Right cardiac atrium (tissue), 5 donors: ENCODE data around the gene COL2A1. TPM values are rescaled to one million over a fixed set of nuclear protein-coding genes. Genes with fewer than 3 reads are reported as not detected.

Experiments
- ATAC-seq, 2 donors: fragments of 200-7000 bp; cut with Tn5 transposase; one replicate each; pipeline versions ENCODE4 v1.8.0 to v1.9.1; 2020; ENCODE audit warnings: moderate library complexity in 2 of 2, mild to moderate bottlenecking in 1 of 2
- DNase-seq, 3 donors: peaks; one replicate each; pipeline ENCODE4 v3.0.0-alpha.2; 2020
- H3K27ac ChIP-seq: one replicate; pipeline ENCODE4 v1.5.1; 2013; ENCODE audit warnings: mild to moderate bottlenecking, low read length, control low read depth, moderate library complexity
- H3K27me3 ChIP-seq: one replicate; pipeline ENCODE4 v1.6.1; 2013; ENCODE audit not compliant: control insufficient read depth, insufficient read depth
- H3K4me1 ChIP-seq: one replicate; pipeline ENCODE4 v1.6.1; 2013; ENCODE audit warnings: low read length; ENCODE audit not compliant: control insufficient read depth, insufficient read depth
- H3K4me3 ChIP-seq: one replicate; pipeline ENCODE4 v1.5.1; 2013; ENCODE audit warnings: low read length, control low read depth
- H3K9me3 ChIP-seq: one replicate; pipeline ENCODE4 v1.6.1; 2013; ENCODE audit warnings: low read length; ENCODE audit not compliant: control insufficient read depth
- WGBS: extraction: QIAGEN DNeasy Blood & Tissue Kit; methylation state at CpG from one replicate; pipeline ENCODE4 v1.1.7; 2013; 5-methylcytosine and 5-hydroxymethylcytosine counted together
- intact Hi-C, 4 donors: fragments of 100-400 bp; cut with DNase I; formaldehyde crosslinking; loops; one replicate each; pipeline versions ENCODE4 v1.11.0 to v1.14.0; 2022 to 2023
- polyA plus RNA-seq: library from polyadenylated mRNA; stranded (reverse); fragments of 200-250 nt; gene quantifications from one replicate; pipeline ENCODE4 v1.2.3, GENCODE V29; 2013
- total RNA-seq, 4 donors: library from RNA; stranded (reverse); fragmentation: NEBNext Ultra II Directional; extraction: Animal tissue kit (Norgen Biotek cat#: 25700); gene quantifications; one replicate each; pipeline ENCODE4 v1.2.1, GENCODE V29; 2021
- donor health status: healthy with polysubstance abuse.
- donor health status: DM: no; HTN: yes; CAD: no.
- donor health status: DM: no; HTN: no; CAD: no.
- donor health status: DM: no; HTN: yes; CAD: no; lungs with severe emphysema.
- donor health status: DM: yes; HTN: yes; CAD: no.

COL2A1 gene
- total and polyA plus RNA-seq, 5 donors = 0.07 TPM; not detected in 4

- whole genome bisulfite sequencing = 80% methylated on average over 8 of the region's 8 CpGs
- ATAC-seq = no peak
These were observed 53.3 kb downstream of the COL2A1 start for GRCh38 chr12:47950856-47951468.

GRCh38 chr12:47949441-47950341, 54.6 kb downstream of the COL2A1 start:
- Histone ChIP-seq H3K4me1 (no peaks in the 10 kb centered on the region), H3K27ac (no peak overlapping the region), H3K9me3 (no peaks in the 10 kb centered on the region), H3K27me3 (no peaks in the 10 kb centered on the region), H3K4me3 (no peak overlapping the region)
- intact Hi-C loops = loop anchor here in 2 of 4 donors (2.0 to 5.0 kb wide), 2 partner anchors 42 to 45 kb away; partner anchors contain the start of gene VDR (in 1 of the 2)
- DNase-seq = peak; percentile 81 to 92 (median 89)
- WGBS = 56% methylated on average over 32 of the region's 32 CpGs
- ATAC-seq = peak; percentile 89 to 91

More at GRCh38 chr12:47950856-47951468, 53.3 kb downstream of the COL2A1 start:
- DNase-seq = no peak
- no peak overlapping the region for H3K4me3 ChIP-seq
- H3K4me1 ChIP-seq = no peaks in the 10 kb centered on the region
- H3K27me3 ChIP-seq = no peaks in the 10 kb centered on the region
- intact Hi-C loops = no loop called here
- H3K27ac ChIP-seq = no peak overlapping the region
- H3K9me3 ChIP-seq = no peaks in the 10 kb centered on the region

- no peaks in the 10 kb centered on the region for H3K4me1 ChIP-seq
- no peak overlapping the region for H3K27ac ChIP-seq
- H3K27me3 ChIP-seq = no peaks in the 10 kb centered on the region
- H3K4me3 ChIP-seq = no peak overlapping the region
- ATAC-seq (no peak), DNase-seq (no peak)
- H3K9me3 ChIP-seq = no peaks in the 10 kb centered on the region
- WGBS = 65% methylated on average over 12 of the region's 12 CpGs
- intact Hi-C loops = loop anchor here in 1 of 4 donors (5.0 kb wide), 1 partner anchor 40 kb away; no protein-coding TSS in a partner anchor
These were observed 56.9 kb downstream of the COL2A1 start for GRCh38 chr12:47947341-47947740.

- Histone ChIP-seq H3K9me3 (no peaks in the 10 kb centered on the region), H3K4me3 (no peak overlapping the region), H3K27ac (no peak overlapping the region), H3K27me3 (no peaks in the 10 kb centered on the region), H3K4me1 (no peaks in the 10 kb centered on the region)
- DNase-seq = no peak
- intact Hi-C loops = loop anchor here in 1 of 4 donors (5.0 kb wide), 1 partner anchor 39 kb away; no protein-coding TSS in a partner anchor
- whole genome bisulfite sequencing = 74% methylated on average over 27 of the region's 27 CpGs
- no peak for ATAC-seq
These were observed 57.6 kb downstream of the COL2A1 start for GRCh38 chr12:47946413-47947323.

GRCh38 chr12:47945341-47945728, 58.9 kb downstream of the COL2A1 start:
- H3K4me1 ChIP-seq = no peaks in the 10 kb centered on the region
- H3K27me3 ChIP-seq = no peaks in the 10 kb centered on the region
- no peak overlapping the region for H3K27ac ChIP-seq
- intact Hi-C loops = loop anchor here in 1 of 4 donors (5.0 kb wide), 1 partner anchor 38 kb away; no protein-coding TSS in a partner anchor
- 59% methylated on average over 1 of the region's 1 CpG for WGBS
- no peak overlapping the region for H3K4me3 ChIP-seq
- no peaks in the 10 kb centered on the region for H3K9me3 ChIP-seq
- no peak for ATAC-seq
- no peak for DNase-seq

GRCh38 chr12:47944685-47945340, 59.5 kb downstream of the COL2A1 start:
- intact Hi-C loops = loop anchor here in 1 of 4 donors (5.0 kb wide), 1 partner anchor 38 kb away; no protein-coding TSS in a partner anchor
- WGBS = 88% methylated on average over 6 of the region's 6 CpGs
- DNase-seq (no peak), ATAC-seq (no peak)
- Histone ChIP-seq H3K27ac (no peak overlapping the region), H3K4me1 (no peaks in the 10 kb centered on the region), H3K4me3 (no peak overlapping the region), H3K27me3 (no peaks in the 10 kb centered on the region), H3K9me3 (no peaks in the 10 kb centered on the region)

- intact Hi-C loops = no loop called here
- Histone ChIP-seq H3K4me1 (no peaks in the 10 kb centered on the region), H3K4me3 (no peak overlapping the region), H3K9me3 (no peaks in the 10 kb centered on the region), H3K27me3 (no peaks in the 10 kb centered on the region), H3K27ac (no peak overlapping the region)
- WGBS = 66% methylated on average over 12 of the region's 12 CpGs
- DNase-seq (no peak), ATAC-seq (peak in 1 of 2 donors; percentile 22)
These were observed 60.5 kb downstream of the COL2A1 start for GRCh38 chr12:47943623-47944340.

- ATAC-seq (no peak), DNase-seq (no peak)
- Histone ChIP-seq H3K27ac (no peak overlapping the region), H3K4me1 (peaks cover 2% of the 10 kb centered on the region), H3K9me3 (no peaks in the 10 kb centered on the region), H3K27me3 (no peaks in the 10 kb centered on the region), H3K4me3 (no peak overlapping the region)
- 64% methylated on average over 31 of the region's 31 CpGs for WGBS
- intact Hi-C loops = no loop called here
These were observed 61.6 kb downstream of the COL2A1 start for GRCh38 chr12:47942614-47943225.

GRCh38 chr12:47941871-47942613, 62.2 kb downstream of the COL2A1 start:
- Histone ChIP-seq H3K4me3 (no peak overlapping the region), H3K4me1 (peaks cover 2% of the 10 kb centered on the region), H3K27ac (no peak overlapping the region), H3K27me3 (no peaks in the 10 kb centered on the region), H3K9me3 (no peaks in the 10 kb centered on the region)
- intact Hi-C loops = no loop called here
- DNase-seq = peak in 1 of 3 donors; percentile 60
- 34% methylated on average over 40 of the region's 40 CpGs for WGBS
- no peak for ATAC-seq
